ENCODE results near the gene PLS1.

- TF ChIP-seq CTCF (conservative IDR thresholded peaks at IDR 0.05; ENCODE audit: low read depth, low read length) = no peak
- TF ChIP-seq EZH2 (IDR thresholded peaks at IDR 0.05; ENCODE audit: low read length, unreplicated experiment) = no peak
These were observed 42.1 kb downstream of the PLS1 start for GRCh38 chr3:142638291-142638690.
